ENCODE results near the gene PAK5.

GRCh38 chr20:9789131-9789530, 49.7 kb downstream of the PAK5 start:
- TF ChIP-seq POLR2AphosphoS5 (IDR thresholded peaks at IDR 0.05; ENCODE audit: low read depth, low read length), result no peak
- TF ChIP-seq REST (IDR thresholded peaks at IDR 0.05; ENCODE audit: insufficient read depth in 1 of 2, low read depth in 2 of 2, low read length in 2 of 2), result no peak

Data from PFSK-1 (cell line).